ENCODE data around the gene ABO. TPM values are rescaled to one million over a fixed set of nuclear protein-coding genes. Genes with fewer than 3 reads are reported as not detected.
A peak's percentile ranks its signal among the peaks of the same experiment; 100 is the strongest.
"Not testable (repeated sequence)": the region's sequence is repeated elsewhere in the genome, so short reads cannot be mapped to it uniquely, and the experiment has no call there.

Gene ABO
- total RNA-seq, 1 donor from 2014 or later: 3.7 TPM

GRCh38 chr9:133227242-133227860 lies 47.6 kb downstream of the ABO start:
- Mint-ChIP-seq H3K36me3 (no peaks in the 10 kb centered on the region), H3K4me3 (no peak overlapping the region), H3K9me3 (no peaks in the 10 kb centered on the region), H3K27ac (no peak overlapping the region), H3K27me3 (peaks cover 6% of the 10 kb centered on the region), H3K4me1 (ENCODE audit: unreplicated experiment) (peaks cover 9% of the 10 kb centered on the region)
- no peak for TF ChIP-seq CTCF (conservative IDR thresholded peaks at IDR 0.05)
- DNase-seq (ENCODE audit: extremely low spot score, unreplicated experiment): peak; percentile 54

- Mint-ChIP-seq H3K4me3 (no peak overlapping the region), H3K27me3 (peaks cover 6% of the 10 kb centered on the region), H3K36me3 (no peaks in the 10 kb centered on the region), H3K27ac (no peak overlapping the region), H3K4me1 (ENCODE audit: unreplicated experiment) (peaks cover 9% of the 10 kb centered on the region), H3K9me3 (no peaks in the 10 kb centered on the region)
- no peak for TF ChIP-seq CTCF (conservative IDR thresholded peaks at IDR 0.05)
- DNase-seq (ENCODE audit: extremely low spot score, unreplicated experiment): peak; percentile 58
These were observed 48.5 kb downstream of the ABO start for GRCh38 chr9:133226219-133227171.

GRCh38 chr9:133225171-133226011 lies 49.6 kb downstream of the ABO start:
- H3K9me3 Mint-ChIP-seq: no peaks in the 10 kb centered on the region
- no peak for TF ChIP-seq CTCF (conservative IDR thresholded peaks at IDR 0.05)
- DNase-seq (ENCODE audit: extremely low spot score, unreplicated experiment): no peak
- peaks cover 15% of the 10 kb centered on the region for H3K27me3 Mint-ChIP-seq
- peaks cover 9% of the 10 kb centered on the region for H3K4me1 Mint-ChIP-seq (ENCODE audit: unreplicated experiment)
- H3K4me3 Mint-ChIP-seq: no peak overlapping the region
- no peaks in the 10 kb centered on the region for H3K36me3 Mint-ChIP-seq
- H3K27ac Mint-ChIP-seq: no peak overlapping the region

- TF ChIP-seq CTCF (conservative IDR thresholded peaks at IDR 0.05): no peak
- no peak overlapping the region for H3K4me3 Mint-ChIP-seq
- no peak overlapping the region for H3K27ac Mint-ChIP-seq
- no peak for DNase-seq (ENCODE audit: extremely low spot score, unreplicated experiment)
- no peaks in the 10 kb centered on the region for H3K9me3 Mint-ChIP-seq
- peaks cover 9% of the 10 kb centered on the region for H3K4me1 Mint-ChIP-seq (ENCODE audit: unreplicated experiment)
- H3K36me3 Mint-ChIP-seq: no peaks in the 10 kb centered on the region
- peaks cover 21% of the 10 kb centered on the region for H3K27me3 Mint-ChIP-seq
These were observed 50.2 kb downstream of the ABO start for GRCh38 chr9:133224762-133225161.

- Mint-ChIP-seq H3K27me3 (peaks cover 36% of the 10 kb centered on the region), H3K4me3 (peak overlapping the region; percentile 36)
- not testable (repeated sequence) for H3K27ac Mint-ChIP-seq; H3K9me3 Mint-ChIP-seq; H3K4me1 Mint-ChIP-seq (ENCODE audit: unreplicated experiment); H3K36me3 Mint-ChIP-seq
- DNase-seq (ENCODE audit: extremely low spot score, unreplicated experiment): peak; percentile 61
These were observed 51.7 kb downstream of the ABO start for GRCh38 chr9:133223159-133223756.

GRCh38 chr9:133221994-133222393 lies 53.0 kb downstream of the ABO start:
- H3K9me3 Mint-ChIP-seq; H3K27ac Mint-ChIP-seq; H3K4me3 Mint-ChIP-seq; H3K4me1 Mint-ChIP-seq (ENCODE audit: unreplicated experiment); H3K36me3 Mint-ChIP-seq: not testable (repeated sequence)
- peaks cover 45% of the 10 kb centered on the region for H3K27me3 Mint-ChIP-seq
- DNase-seq (ENCODE audit: extremely low spot score, unreplicated experiment): peak; percentile 43

All from type B pancreatic cell (in vitro differentiated cells).